ENCODE measurements around the gene EDIL3. TPM values are rescaled to one million over a fixed set of nuclear protein-coding genes. Genes with fewer than 3 reads are reported as not detected.

The EDIL3 gene
- total and polyA plus RNA-seq, 4 donors: 8.3 to 66.0 (median 11.0) TPM

DNA sequence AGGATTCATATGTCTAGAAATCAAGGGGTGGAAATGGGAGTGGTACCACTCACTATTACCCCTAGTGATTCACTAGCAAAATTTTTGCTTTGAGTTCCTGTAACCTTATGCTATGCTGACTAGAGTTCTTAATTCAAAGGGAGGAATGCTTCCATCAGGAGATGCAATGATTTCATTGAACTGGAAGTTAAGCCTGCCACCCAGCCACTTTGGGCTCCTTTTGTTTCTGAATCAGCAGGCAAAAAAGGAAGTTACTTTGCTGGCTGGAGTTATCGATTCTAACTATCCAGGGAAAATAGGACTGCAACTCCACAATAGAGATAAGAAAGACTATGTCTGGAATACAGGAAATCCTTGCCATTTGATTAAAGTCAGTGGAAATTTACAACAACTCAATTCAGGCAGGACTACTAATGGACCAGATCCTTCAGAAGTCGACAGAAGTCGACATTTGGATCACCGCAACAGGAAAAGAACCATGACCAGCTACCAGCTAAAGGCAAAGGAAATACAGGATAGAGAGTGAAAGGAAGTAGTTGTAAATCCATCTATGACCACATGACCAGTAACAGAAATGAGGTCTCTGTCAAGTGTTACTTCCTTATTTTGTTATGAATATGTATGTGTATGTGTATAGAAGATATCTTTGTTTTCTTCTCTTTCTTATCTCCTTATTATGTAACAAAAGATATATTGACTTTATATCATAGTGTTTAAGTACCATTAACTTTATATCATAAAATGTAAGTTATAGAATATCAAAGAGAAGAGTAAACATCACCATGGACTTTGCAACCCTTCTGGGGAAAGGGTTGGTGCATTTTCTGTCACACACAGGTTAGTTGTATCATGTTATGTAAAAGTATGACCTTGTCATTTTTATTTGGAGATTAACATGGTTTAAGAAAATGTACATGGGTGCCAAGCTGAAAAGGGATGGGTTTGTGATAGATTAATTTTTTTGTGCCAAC, 465.3 kb downstream of the EDIL3 start:
- Histone ChIP-seq H3K4me1 (ENCODE audit: control insufficient read depth in 5 of 5, insufficient read depth in 5 of 5, low read length in 5 of 5) (peaks cover 0 to 3% (median 0%) of the 10 kb centered on the region in 5 donors), H3K36me3 (ENCODE audit: control insufficient read depth in 4 of 4, insufficient read depth in 4 of 4, low read length in 4 of 4) (no peaks in the 10 kb centered on the region), H3K9me3 (ENCODE audit: control insufficient read depth in 4 of 4, insufficient read depth in 3 of 4, low read length in 3 of 4) (no peaks in the 10 kb centered on the region), H3K9ac (ENCODE audit: insufficient read depth in 1 of 2, low read length in 2 of 2) (no peak overlapping the region), H3K27me3 (ENCODE audit: control insufficient read depth in 3 of 3, insufficient read depth in 3 of 3, low read length in 2 of 3) (no peaks in the 10 kb centered on the region), H3K4me3 (no peak overlapping the region), H3K27ac (ENCODE audit: low read depth in 1 of 2, low read length in 1 of 2) (no peak overlapping the region)
- DNase-seq: no peak
- 36 to 45% methylated on average over 4 of the region's 4 CpGs for WGBS, 2 donors
- no peak for ATAC-seq (ENCODE audit: insufficient read depth, low FRiP score)
- TF ChIP-seq, protein P1, sequence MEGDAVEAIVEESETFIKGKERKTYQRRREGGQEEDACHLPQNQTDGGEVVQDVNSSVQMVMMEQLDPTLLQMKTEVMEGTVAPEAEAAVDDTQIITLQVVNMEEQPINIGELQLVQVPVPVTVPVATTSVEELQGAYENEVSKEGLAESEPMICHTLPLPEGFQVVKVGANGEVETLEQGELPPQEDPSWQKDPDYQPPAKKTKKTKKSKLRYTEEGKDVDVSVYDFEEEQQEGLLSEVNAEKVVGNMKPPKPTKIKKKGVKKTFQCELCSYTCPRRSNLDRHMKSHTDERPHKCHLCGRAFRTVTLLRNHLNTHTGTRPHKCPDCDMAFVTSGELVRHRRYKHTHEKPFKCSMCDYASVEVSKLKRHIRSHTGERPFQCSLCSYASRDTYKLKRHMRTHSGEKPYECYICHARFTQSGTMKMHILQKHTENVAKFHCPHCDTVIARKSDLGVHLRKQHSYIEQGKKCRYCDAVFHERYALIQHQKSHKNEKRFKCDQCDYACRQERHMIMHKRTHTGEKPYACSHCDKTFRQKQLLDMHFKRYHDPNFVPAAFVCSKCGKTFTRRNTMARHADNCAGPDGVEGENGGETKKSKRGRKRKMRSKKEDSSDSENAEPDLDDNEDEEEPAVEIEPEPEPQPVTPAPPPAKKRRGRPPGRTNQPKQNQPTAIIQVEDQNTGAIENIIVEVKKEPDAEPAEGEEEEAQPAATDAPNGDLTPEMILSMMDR (IDR thresholded peaks at IDR 0.05; ENCODE audit: control extremely low read depth, extremely low read depth): no peak

DNA sequence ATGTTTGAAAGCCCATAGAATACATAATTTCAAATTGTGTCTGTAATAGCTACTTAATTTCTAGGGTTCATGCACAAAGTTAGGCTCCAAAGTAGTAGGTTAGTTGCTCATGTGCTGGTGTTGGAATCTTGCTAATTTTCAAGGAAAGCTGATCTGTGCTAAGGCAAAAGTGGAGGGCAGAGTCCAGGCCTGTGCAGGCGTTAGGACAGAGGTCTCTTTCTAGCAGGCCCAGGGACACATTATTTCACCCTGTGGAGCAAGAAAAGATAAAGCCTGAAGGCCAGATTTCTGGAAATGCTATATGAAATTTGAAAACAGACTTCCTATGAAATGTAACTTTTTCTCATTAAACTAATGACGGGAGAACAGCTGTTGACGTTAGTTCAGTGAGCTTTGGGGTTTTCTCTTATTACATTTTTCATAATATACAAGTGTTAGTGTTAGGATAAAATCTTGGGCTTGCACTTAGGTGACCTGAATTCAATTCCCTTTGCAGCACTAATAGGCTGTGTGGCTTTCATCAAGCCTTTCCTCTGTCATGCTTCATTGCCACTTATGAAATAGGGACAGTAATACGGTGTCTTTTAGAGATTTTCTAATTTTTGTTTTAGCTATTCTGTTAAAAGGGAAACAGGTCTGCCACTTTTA, 467.3 kb downstream of the EDIL3 start:
- no peaks in the 10 kb centered on the region for H3K27me3 ChIP-seq (ENCODE audit: control insufficient read depth in 3 of 3, insufficient read depth in 3 of 3, low read length in 2 of 3)
- WGBS, 2 donors: 84 to 88% methylated on average over 4 of the region's 4 CpGs
- no peak overlapping the region for H3K27ac ChIP-seq (ENCODE audit: low read depth in 1 of 2, low read length in 1 of 2)
- H3K36me3 ChIP-seq (ENCODE audit: control insufficient read depth in 4 of 4, insufficient read depth in 4 of 4, low read length in 4 of 4): no peaks in the 10 kb centered on the region
- peaks cover 0 to 3% (median 0%) of the 10 kb centered on the region in 5 donors for H3K4me1 ChIP-seq (ENCODE audit: control insufficient read depth in 5 of 5, insufficient read depth in 5 of 5, low read length in 5 of 5)
- DNase-seq (no peak), ATAC-seq (ENCODE audit: insufficient read depth, low FRiP score) (no peak)
- H3K9ac ChIP-seq (ENCODE audit: insufficient read depth in 1 of 2, low read length in 2 of 2): no peak overlapping the region
- H3K9me3 ChIP-seq (ENCODE audit: control insufficient read depth in 4 of 4, insufficient read depth in 3 of 4, low read length in 3 of 4): no peaks in the 10 kb centered on the region
- TF ChIP-seq, protein P1 (IDR thresholded peaks at IDR 0.05; ENCODE audit: control extremely low read depth, extremely low read depth): no peak
- H3K4me3 ChIP-seq: no peak overlapping the region

DNA sequence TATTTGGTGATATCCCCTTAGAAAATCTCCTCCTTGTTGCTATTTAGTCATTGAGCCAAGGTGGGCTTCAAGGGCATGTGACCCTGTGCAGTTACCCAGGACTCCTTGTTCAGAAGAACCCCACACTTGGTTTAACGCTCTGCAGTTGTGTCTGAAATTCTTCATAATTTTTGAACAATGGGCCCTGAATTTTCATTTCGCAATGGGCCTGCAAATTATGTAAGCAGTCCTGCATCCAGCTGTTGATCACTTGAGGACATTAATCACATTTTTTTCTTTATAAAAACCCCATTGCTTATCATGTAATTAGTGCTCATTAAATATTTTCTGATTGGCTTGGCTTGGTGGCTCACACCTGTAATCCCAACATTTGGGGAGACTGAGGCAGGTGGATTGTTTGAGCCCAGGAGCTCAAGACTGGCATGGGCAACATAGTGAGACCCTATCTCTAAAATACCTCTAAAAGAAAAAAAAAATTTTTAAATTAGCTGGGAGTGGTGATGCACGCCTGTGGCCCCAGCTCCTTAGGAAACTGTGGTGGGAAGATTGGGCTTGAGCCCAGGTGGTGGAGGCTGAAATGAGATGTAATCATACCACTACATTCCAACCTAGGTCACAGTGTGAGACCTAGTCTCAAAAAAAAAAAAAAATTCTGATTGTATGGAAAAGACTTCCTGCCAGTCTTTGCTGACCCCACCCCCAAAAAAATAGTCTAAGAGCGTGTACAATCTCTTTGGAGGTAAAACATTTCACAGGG, 469.8 kb downstream of the EDIL3 start:
- peaks cover 0 to 3% (median 0%) of the 10 kb centered on the region in 5 donors for H3K4me1 ChIP-seq (ENCODE audit: control insufficient read depth in 5 of 5, insufficient read depth in 5 of 5, low read length in 5 of 5)
- H3K9ac ChIP-seq (ENCODE audit: insufficient read depth in 1 of 2, low read length in 2 of 2): no peak overlapping the region
- no peaks in the 10 kb centered on the region for H3K36me3 ChIP-seq (ENCODE audit: control insufficient read depth in 4 of 4, insufficient read depth in 4 of 4, low read length in 4 of 4)
- ATAC-seq (ENCODE audit: insufficient read depth, low FRiP score) (no peak), DNase-seq (no peak)
- H3K9me3 ChIP-seq (ENCODE audit: control insufficient read depth in 4 of 4, insufficient read depth in 3 of 4, low read length in 3 of 4): no peaks in the 10 kb centered on the region
- H3K27ac ChIP-seq (ENCODE audit: low read depth in 1 of 2, low read length in 1 of 2): no peak overlapping the region
- H3K4me3 ChIP-seq: no peak overlapping the region
- no peaks in the 10 kb centered on the region for H3K27me3 ChIP-seq (ENCODE audit: control insufficient read depth in 3 of 3, insufficient read depth in 3 of 3, low read length in 2 of 3)
- whole genome bisulfite sequencing, 2 donors: 81 to 84% methylated on average over 4 of the region's 4 CpGs
- TF ChIP-seq, protein P1 (IDR thresholded peaks at IDR 0.05; ENCODE audit: control extremely low read depth, extremely low read depth): no peak

All from lung (tissue), 12 donors.